Measurements from ENCODE around the gene KRT79.

- TF ChIP-seq, protein P1, sequence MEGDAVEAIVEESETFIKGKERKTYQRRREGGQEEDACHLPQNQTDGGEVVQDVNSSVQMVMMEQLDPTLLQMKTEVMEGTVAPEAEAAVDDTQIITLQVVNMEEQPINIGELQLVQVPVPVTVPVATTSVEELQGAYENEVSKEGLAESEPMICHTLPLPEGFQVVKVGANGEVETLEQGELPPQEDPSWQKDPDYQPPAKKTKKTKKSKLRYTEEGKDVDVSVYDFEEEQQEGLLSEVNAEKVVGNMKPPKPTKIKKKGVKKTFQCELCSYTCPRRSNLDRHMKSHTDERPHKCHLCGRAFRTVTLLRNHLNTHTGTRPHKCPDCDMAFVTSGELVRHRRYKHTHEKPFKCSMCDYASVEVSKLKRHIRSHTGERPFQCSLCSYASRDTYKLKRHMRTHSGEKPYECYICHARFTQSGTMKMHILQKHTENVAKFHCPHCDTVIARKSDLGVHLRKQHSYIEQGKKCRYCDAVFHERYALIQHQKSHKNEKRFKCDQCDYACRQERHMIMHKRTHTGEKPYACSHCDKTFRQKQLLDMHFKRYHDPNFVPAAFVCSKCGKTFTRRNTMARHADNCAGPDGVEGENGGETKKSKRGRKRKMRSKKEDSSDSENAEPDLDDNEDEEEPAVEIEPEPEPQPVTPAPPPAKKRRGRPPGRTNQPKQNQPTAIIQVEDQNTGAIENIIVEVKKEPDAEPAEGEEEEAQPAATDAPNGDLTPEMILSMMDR (IDR thresholded peaks at IDR 0.05), result no peak
- TF ChIP-seq POLR2A (IDR thresholded peaks at IDR 0.05), result no peak
These were observed 36.6 kb downstream of the KRT79 start for GRCh38 chr12:52797529-52797894.

Measured in heart left ventricle (tissue), 13 donors.